ENCODE measurements around the gene PRELP.

DNA sequence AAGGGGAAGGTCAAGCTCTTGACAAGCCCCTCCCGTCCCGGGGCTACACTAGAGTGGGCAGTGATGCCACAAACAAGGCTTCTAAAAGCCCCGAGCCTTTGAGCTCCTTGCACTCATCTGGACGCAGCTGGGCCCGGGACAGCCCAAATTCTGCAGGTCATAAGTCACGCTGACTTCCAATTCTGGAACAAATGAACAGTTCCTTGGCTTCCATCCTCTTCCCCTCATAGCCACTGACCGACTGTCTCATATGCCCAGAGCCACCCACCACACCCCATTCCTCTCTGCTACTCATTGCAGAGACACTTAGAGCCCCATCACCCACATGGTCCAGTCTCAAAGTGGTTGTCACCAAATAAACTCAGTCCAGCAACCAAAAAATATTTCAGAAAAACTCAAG lies 32.8 kb upstream of the PRELP start:
- TF ChIP-seq POLR2A (IDR thresholded peaks at IDR 0.05; ENCODE audit: low read depth) = no peak
- TF ChIP-seq, protein P1, sequence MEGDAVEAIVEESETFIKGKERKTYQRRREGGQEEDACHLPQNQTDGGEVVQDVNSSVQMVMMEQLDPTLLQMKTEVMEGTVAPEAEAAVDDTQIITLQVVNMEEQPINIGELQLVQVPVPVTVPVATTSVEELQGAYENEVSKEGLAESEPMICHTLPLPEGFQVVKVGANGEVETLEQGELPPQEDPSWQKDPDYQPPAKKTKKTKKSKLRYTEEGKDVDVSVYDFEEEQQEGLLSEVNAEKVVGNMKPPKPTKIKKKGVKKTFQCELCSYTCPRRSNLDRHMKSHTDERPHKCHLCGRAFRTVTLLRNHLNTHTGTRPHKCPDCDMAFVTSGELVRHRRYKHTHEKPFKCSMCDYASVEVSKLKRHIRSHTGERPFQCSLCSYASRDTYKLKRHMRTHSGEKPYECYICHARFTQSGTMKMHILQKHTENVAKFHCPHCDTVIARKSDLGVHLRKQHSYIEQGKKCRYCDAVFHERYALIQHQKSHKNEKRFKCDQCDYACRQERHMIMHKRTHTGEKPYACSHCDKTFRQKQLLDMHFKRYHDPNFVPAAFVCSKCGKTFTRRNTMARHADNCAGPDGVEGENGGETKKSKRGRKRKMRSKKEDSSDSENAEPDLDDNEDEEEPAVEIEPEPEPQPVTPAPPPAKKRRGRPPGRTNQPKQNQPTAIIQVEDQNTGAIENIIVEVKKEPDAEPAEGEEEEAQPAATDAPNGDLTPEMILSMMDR (IDR thresholded peaks at IDR 0.05) = no peak
- no peak for TF ChIP-seq EP300 (IDR thresholded peaks at IDR 0.05)
- TF ChIP-seq POLR2AphosphoS5 (IDR thresholded peaks at IDR 0.05) = no peak
